Nephron progenitor cell (in vitro differentiated cells): ENCODE data around the gene HMGXB4.

ENCODE experiments used
- DNase-seq: peaks from one replicate; pipeline ENCODE4 v3.0.0; 2021
- H3K27ac Mint-ChIP-seq: 2 replicates; pipeline ENCODE4 v1.8.0; 2021; ENCODE audit warnings: mild to moderate bottlenecking, moderate library complexity, mixed read lengths
- H3K27me3 Mint-ChIP-seq: 2 replicates; pipeline ENCODE4 v1.8.0; 2021; ENCODE audit warnings: mild to moderate bottlenecking, low read depth, mixed read lengths; ENCODE audit not compliant: poor library complexity
- H3K36me3 Mint-ChIP-seq: 2 replicates; pipeline ENCODE4 v1.8.0; 2021; ENCODE audit warnings: low read depth, mixed read lengths
- H3K4me1 Mint-ChIP-seq: 2 replicates; pipeline ENCODE4 v1.8.0; 2021; ENCODE audit warnings: mixed read lengths
- H3K4me3 Mint-ChIP-seq: 2 replicates; pipeline ENCODE4 v1.8.0; 2021; ENCODE audit warnings: mild to moderate bottlenecking, moderate library complexity, mixed read lengths
- H3K9me3 Mint-ChIP-seq: 2 replicates; pipeline ENCODE4 v1.8.0; 2021; ENCODE audit warnings: mild to moderate bottlenecking, moderate library complexity, mixed read lengths
- CTCF ChIP-seq: fragments of 200-600 bp; sonication (generic); IDR thresholded peaks from 2 replicates; pipeline ENCODE4 v1.5.0; 2021; ENCODE audit warnings: antibody characterized with exemption

The HMGXB4 gene

DNA sequence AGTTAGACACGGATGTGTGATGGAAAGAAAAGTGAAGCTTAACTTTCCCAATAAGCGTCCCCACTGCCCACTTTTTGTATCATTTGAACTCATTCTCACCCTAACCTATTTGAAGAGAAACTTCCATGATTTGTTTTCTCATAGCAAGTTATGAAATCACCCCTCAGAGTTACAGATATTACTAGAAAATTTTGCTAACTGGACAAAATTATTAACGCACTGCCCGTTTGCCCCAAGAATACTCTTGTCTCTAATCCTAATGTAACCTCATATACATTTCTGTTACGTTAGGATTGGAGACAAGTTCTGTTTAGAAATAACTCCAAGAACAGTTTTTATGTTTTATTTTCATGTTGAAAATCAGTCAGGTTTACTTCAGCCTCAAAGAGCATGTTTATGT, 67.9 kb downstream of the HMGXB4 start:
- H3K4me3 Mint-ChIP-seq = no peak overlapping the region
- H3K27me3 Mint-ChIP-seq = no peaks in the 10 kb centered on the region
- H3K36me3 Mint-ChIP-seq = peaks cover 28% of the 10 kb centered on the region
- TF ChIP-seq CTCF = no peak
- no peak overlapping the region for H3K27ac Mint-ChIP-seq
- H3K9me3 Mint-ChIP-seq = no peaks in the 10 kb centered on the region
- peaks cover 2% of the 10 kb centered on the region for H3K4me1 Mint-ChIP-seq
- no peak for DNase-seq

DNA sequence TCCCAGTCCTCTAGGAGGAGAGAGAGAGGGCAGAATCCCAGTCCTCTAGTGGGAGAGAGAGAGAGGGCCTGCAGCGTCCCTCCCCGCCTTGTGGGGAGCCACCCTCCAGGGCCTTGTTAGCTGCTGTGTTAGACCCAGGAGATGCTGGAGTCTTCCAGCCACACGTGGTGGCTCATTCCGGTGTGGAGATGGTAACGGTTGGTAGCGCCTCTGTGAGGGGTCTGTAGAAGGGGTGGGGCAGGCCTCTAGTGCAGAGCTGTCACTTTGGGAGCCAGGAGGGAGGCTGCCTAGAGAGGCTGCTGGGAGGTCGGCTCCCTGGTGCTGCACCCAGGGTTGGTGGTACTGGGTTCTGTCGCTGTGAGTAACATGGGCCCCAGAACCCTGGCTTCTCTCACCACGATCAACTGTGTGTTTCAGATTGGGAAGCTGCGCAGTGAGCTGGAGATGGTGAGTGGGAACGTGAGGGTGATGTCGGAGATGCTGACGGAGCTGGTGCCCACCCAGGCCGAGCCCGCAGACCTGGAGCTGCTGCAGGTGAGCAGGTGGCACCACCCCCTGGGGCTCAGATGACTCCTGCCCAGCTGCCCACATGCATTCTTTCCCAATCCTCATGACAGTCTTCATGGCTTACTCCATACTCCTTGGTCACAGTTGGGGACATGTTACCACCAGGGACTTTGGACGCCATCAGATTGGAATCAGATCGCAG, 69.7 kb downstream of the HMGXB4 start:
- no peaks in the 10 kb centered on the region for H3K27me3 Mint-ChIP-seq
- peaks cover 7% of the 10 kb centered on the region for H3K4me1 Mint-ChIP-seq
- no peak overlapping the region for H3K27ac Mint-ChIP-seq
- H3K36me3 Mint-ChIP-seq = peaks cover 37% of the 10 kb centered on the region
- no peak for TF ChIP-seq CTCF
- H3K9me3 Mint-ChIP-seq = no peaks in the 10 kb centered on the region
- no peak for DNase-seq
- H3K4me3 Mint-ChIP-seq = no peak overlapping the region

GRCh38 chr22:35327690-35328471, 70.6 kb downstream of the HMGXB4 start:
- Mint-ChIP-seq H3K4me1 (peaks cover 7% of the 10 kb centered on the region), H3K27me3 (no peaks in the 10 kb centered on the region), H3K4me3 (no peak overlapping the region), H3K9me3 (no peaks in the 10 kb centered on the region), H3K27ac (peak overlapping the region; percentile 25), H3K36me3 (peaks cover 37% of the 10 kb centered on the region)
- TF ChIP-seq CTCF = no peak
- DNase-seq = no peak

DNA sequence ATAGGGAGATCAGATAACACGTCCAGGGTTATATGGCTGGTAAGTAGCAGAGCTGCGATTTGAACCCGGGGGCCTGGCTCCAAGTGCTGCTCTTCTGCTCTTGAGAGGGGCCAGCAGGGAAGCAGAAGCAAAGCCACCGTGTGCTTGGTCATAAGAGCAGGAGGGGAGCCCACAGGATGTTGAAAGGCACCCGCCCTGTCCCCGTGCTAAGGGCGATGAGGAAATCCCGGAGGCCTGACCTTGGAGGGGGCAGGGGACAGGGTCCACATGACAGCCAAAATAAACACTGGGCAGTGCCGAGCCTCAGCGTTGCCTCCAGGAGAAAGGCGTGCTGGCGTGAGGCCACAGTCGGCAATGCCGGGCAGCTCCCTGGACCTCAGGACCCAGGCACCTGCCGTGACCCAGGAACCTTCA, 71.2 kb downstream of the HMGXB4 start:
- H3K4me3 Mint-ChIP-seq = no peak overlapping the region
- H3K27ac Mint-ChIP-seq = peak overlapping the region; percentile 25
- TF ChIP-seq CTCF = no peak
- H3K27me3 Mint-ChIP-seq = no peaks in the 10 kb centered on the region
- peaks cover 37% of the 10 kb centered on the region for H3K36me3 Mint-ChIP-seq
- no peaks in the 10 kb centered on the region for H3K9me3 Mint-ChIP-seq
- peaks cover 7% of the 10 kb centered on the region for H3K4me1 Mint-ChIP-seq
- no peak for DNase-seq

GRCh38 chr22:35329114-35329847, 72.0 kb downstream of the HMGXB4 start:
- Mint-ChIP-seq H3K4me3 (no peak overlapping the region), H3K9me3 (no peaks in the 10 kb centered on the region), H3K27ac (no peak overlapping the region), H3K4me1 (peaks cover 12% of the 10 kb centered on the region), H3K36me3 (peaks cover 37% of the 10 kb centered on the region), H3K27me3 (no peaks in the 10 kb centered on the region)
- no peak for TF ChIP-seq CTCF
- DNase-seq = no peak
